C4-2B (cell line): ENCODE results near the gene GGACT.

Source experiments
- CTCF ChIP-seq: fragments of 450-650 bp; conservative IDR thresholded peaks from 2 replicates; pipeline ENCODE4 v1.5.1; 2017; ENCODE audit warnings: mild to moderate bottlenecking
- ZFX ChIP-seq: fragments of 450-650 bp; IDR thresholded peaks from 2 replicates; pipeline ENCODE4 v1.6.1; 2017

GRCh38 chr13:100600915-100601314, 12.3 kb upstream of the GGACT start:
- TF ChIP-seq CTCF = no peak
- no peak for TF ChIP-seq ZFX
